HepG2 (cell line): Measurements from ENCODE around the gene SUCLA2. TPM values are rescaled to one million over a fixed set of nuclear protein-coding genes. Genes with fewer than 3 reads are reported as not detected.

Source experiments
- EHMT2 ChIP-seq: fragments of 200-600 bp; sonication (generic); IDR thresholded peaks from 2 replicates; pipeline ENCODE4 v1.7.0; 2017; ENCODE audit warnings: antibody characterized with exemption, low read depth, low read length, borderline replicate concordance
- FOXO1 ChIP-seq: sonication (generic); formaldehyde crosslinking; IDR thresholded peaks from 2 replicates; pipeline ENCODE4 v1.4.0; 2020; ENCODE audit warnings: missing genetic modification reagents
- GATA4 ChIP-seq: sonication (generic); IDR thresholded peaks from 2 replicates; pipeline ENCODE4 v1.6.1; 2016; ENCODE audit warnings: antibody characterized with exemption, low read depth, borderline replicate concordance
- HNRNPLL ChIP-seq: fragments of 200-400 bp; formaldehyde crosslinking; IDR thresholded peaks from 2 replicates; pipeline ENCODE4 v1.6.1; 2017; ENCODE audit warnings: mild to moderate bottlenecking, low read depth, low read length; ENCODE audit not compliant: poor library complexity, severe bottlenecking
- HOXA7 ChIP-seq: sonication (generic); formaldehyde crosslinking; IDR thresholded peaks from 2 replicates; pipeline ENCODE4 v1.8.1; 2022; ENCODE audit warnings: mild to moderate bottlenecking, missing genetic modification reagents, moderate library complexity
- KLF15 ChIP-seq: sonication (generic); formaldehyde crosslinking; IDR thresholded peaks from 2 replicates; pipeline ENCODE4 v1.8.1; 2023; ENCODE audit warnings: borderline replicate concordance, mild to moderate bottlenecking, inconsistent platforms, missing genetic modification reagents, mixed read lengths
- MEF2D ChIP-seq: sonication (generic); formaldehyde crosslinking; IDR thresholded peaks from 2 replicates; pipeline ENCODE4 v1.5.1; 2020; ENCODE audit warnings: mild to moderate bottlenecking, missing genetic modification reagents
- NR2C2 ChIP-seq: sonication (generic); formaldehyde crosslinking; IDR thresholded peaks from 2 replicates; pipeline ENCODE4 v1.4.0; 2020; ENCODE audit warnings: missing genetic modification reagents, mild to moderate bottlenecking, moderate library complexity, borderline replicate concordance
- RBM22 ChIP-seq: fragments of 200-400 bp; formaldehyde crosslinking; optimal IDR thresholded peaks from 2 replicates; pipeline ENCODE3; 2017; ENCODE audit warnings: mild to moderate bottlenecking, low read length, moderate library complexity
- SMAD9 ChIP-seq: sonication (generic); formaldehyde crosslinking; IDR thresholded peaks from 2 replicates; pipeline ENCODE4 v1.5.1; 2020; ENCODE audit warnings: mild to moderate bottlenecking, missing genetic modification reagents
- SNRNP70 ChIP-seq: fragments of 200-400 bp; formaldehyde crosslinking; IDR thresholded peaks from 2 replicates; pipeline ENCODE4 v1.6.1; 2017; ENCODE audit warnings: mild to moderate bottlenecking, low read depth, low read length, moderate library complexity
- SOX13 ChIP-seq, 3 experiments: fragments of 450-650 bp in 1 of 3; sonication (generic) in 1 of 3; formaldehyde crosslinking in 1 of 3; IDR thresholded peaks in 2 of 3; conservative IDR thresholded peaks in 1 of 3; 2 replicates each; pipeline versions ENCODE4 v1.5.0 to v1.6.1; 2016 to 2020; ENCODE audit warnings: antibody characterized with exemption in 1 of 3, mild to moderate bottlenecking in 1 of 3, missing compliant biosample characterization in 1 of 3, missing genetic modification reagents in 1 of 3, moderate library complexity in 1 of 3
- SOX6 ChIP-seq, 2 experiments: fragments of 450-650 bp in 1 of 2; sonication (generic) in 1 of 2; formaldehyde crosslinking in 1 of 2; IDR thresholded peaks; 2 replicates each; pipeline versions ENCODE4 v1.4.0 to v1.6.1; 2017 to 2020; ENCODE audit warnings: antibody characterized with exemption in 1 of 2, mild to moderate bottlenecking in 1 of 2, missing genetic modification reagents in 1 of 2
- SRSF9 ChIP-seq: fragments of 200-400 bp; formaldehyde crosslinking; IDR thresholded peaks from 2 replicates; pipeline ENCODE4 v1.6.1; 2018; ENCODE audit warnings: borderline replicate concordance, mild to moderate bottlenecking, low read depth, low read length; ENCODE audit not compliant: insufficient read depth, poor library complexity, severe bottlenecking
- TGIF2 ChIP-seq: IDR thresholded peaks from 2 replicates; pipeline ENCODE4 v1.6.1; 2016; ENCODE audit warnings: control low read depth, missing compliant biosample characterization
- THAP11 ChIP-seq: IDR thresholded peaks from 2 replicates; pipeline ENCODE4 v1.6.1; 2016; ENCODE audit warnings: missing biosample characterization, missing genetic modification reagents
- ZC3H4 ChIP-seq: sonication (generic); formaldehyde crosslinking; IDR thresholded peaks from 2 replicates; pipeline ENCODE4 v1.4.0; 2020; ENCODE audit warnings: missing genetic modification reagents, borderline replicate concordance
- ZKSCAN8 ChIP-seq: IDR thresholded peaks from 2 replicates; pipeline ENCODE4 v1.6.1; 2016; ENCODE audit warnings: borderline replicate concordance, missing genetic modification reagents, missing compliant biosample characterization
- ZMAT3 ChIP-seq: sonication (generic); formaldehyde crosslinking; conservative IDR thresholded peaks from 2 replicates; pipeline ENCODE4 v1.7.0; 2021; ENCODE audit warnings: missing genetic modification reagents
- ZNF460 ChIP-seq: sonication (generic); formaldehyde crosslinking; IDR thresholded peaks from 2 replicates; pipeline ENCODE4 v1.5.1; 2020; ENCODE audit warnings: missing genetic modification reagents, mild to moderate bottlenecking, borderline replicate concordance
- ZNF510 ChIP-seq: sonication (generic); formaldehyde crosslinking; IDR thresholded peaks from 2 replicates; pipeline ENCODE4 v1.4.0; 2020; ENCODE audit warnings: low read depth, mild to moderate bottlenecking, missing genetic modification reagents
- ZSCAN25 ChIP-seq: sonication (generic); formaldehyde crosslinking; IDR thresholded peaks from 2 replicates; pipeline ENCODE4 v1.8.0; 2022; ENCODE audit warnings: mild to moderate bottlenecking, missing genetic modification reagents
- polyA plus RNA-seq, 8 experiments: library from polyadenylated mRNA; depleted of rRNA in 3 of 8; stranded (reverse) in 7 of 8; unstranded in 1 of 8; fragments of >200 nt; fragmentation: Illumina TruSeq in 4 of 8; extraction: Trizol in 4 of 8; gene quantifications; 2 replicates each; pipeline versions ENCODE4 v1.2.1 to v1.2.3, GENCODE V29; 2011 to 2016; ENCODE audit warnings: low read depth in 4 of 8, missing spikeins in 1 of 8, mixed read lengths in 1 of 8; ENCODE audit not compliant: insufficient read depth in 1 of 8
- total RNA-seq, 5 experiments: library from RNA; depleted of rRNA; stranded (reverse); fragments of >200 nt; fragmentation: Illumina TruSeq; extraction: Trizol; gene quantifications; 2 replicates each; pipeline ENCODE4 v1.2.3, GENCODE V29; 2016; ENCODE audit warnings: low read depth in 1 of 5
- TF ChIP-seq, protein P1 (sequence below): sonication (generic); formaldehyde crosslinking; IDR thresholded peaks from 2 replicates; pipeline ENCODE4 v1.4.0; 2020; ENCODE audit warnings: missing genetic modification reagents
- TF ChIP-seq, protein P2 (sequence below): IDR thresholded peaks from 2 replicates; pipeline ENCODE4 v1.6.1; 2018; ENCODE audit warnings: missing genetic modification reagents
- TF ChIP-seq, protein P3 (sequence below): IDR thresholded peaks from 2 replicates; pipeline ENCODE4 v1.6.1; 2016; ENCODE audit warnings: mild to moderate bottlenecking

Gene SUCLA2
- total and polyA plus RNA-seq, 2 of the 13 experiments (the other 11 are each of a cell fraction or from before 2014, with no cell fraction given) = 28.4 to 77.1 TPM

DNA sequence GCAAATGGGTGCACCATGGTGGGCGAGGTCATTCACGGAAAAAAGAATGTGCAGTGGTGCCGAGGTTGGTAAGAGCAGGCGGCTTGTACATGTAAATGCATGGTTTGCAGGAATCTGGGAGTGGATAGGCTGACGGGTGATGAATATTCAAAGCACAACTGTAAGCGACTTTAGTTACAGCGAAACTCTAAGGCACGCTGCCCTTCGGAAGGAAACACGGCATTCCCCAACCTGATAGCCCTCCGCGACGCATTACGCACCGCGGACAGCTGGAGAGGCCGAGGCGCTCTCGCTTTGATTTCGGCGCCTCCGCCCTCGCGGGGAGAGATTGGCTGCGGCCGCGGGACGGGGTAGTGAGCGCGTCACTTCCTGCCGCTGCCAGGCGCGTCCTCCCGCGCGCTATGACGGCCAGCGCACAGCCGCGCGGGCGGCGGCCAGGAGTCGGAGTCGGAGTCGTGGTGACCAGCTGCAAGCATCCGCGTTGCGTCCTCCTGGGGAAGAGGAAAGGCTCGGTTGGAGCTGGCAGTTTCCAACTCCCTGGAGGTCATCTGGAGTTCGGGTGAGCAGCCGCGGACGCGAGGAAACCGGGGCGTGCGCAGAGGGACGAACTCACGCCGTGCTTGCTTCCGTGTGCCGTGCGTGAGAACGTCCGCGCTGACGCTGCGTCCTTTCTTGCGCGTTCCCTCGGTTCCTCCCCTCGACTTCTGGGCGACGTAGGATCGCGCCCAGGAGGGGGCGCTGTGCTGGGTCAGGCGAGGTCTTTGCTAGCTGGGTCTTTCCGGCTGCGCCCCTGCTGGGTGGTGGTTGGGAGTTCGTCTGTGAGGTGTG lies 36.5 kb upstream of the SUCLA2 start, which contains the start of gene NUDT15 (continued):
- peak; percentile 27 for TF ChIP-seq FOXO1
- TF ChIP-seq ZSCAN25 = peak; percentile 66; the same call in 1 of the 2 replicates
- peak; percentile 98 for TF ChIP-seq ZNF510 (CRISPR knock-in tag)
- no peak for TF ChIP-seq SOX6 (IDR thresholded peaks at IDR 0.05)
- TF ChIP-seq SOX6 (CRISPR knock-in tag; IDR thresholded peaks at IDR 0.05) = peak; percentile 83
- TF ChIP-seq, protein P1, sequence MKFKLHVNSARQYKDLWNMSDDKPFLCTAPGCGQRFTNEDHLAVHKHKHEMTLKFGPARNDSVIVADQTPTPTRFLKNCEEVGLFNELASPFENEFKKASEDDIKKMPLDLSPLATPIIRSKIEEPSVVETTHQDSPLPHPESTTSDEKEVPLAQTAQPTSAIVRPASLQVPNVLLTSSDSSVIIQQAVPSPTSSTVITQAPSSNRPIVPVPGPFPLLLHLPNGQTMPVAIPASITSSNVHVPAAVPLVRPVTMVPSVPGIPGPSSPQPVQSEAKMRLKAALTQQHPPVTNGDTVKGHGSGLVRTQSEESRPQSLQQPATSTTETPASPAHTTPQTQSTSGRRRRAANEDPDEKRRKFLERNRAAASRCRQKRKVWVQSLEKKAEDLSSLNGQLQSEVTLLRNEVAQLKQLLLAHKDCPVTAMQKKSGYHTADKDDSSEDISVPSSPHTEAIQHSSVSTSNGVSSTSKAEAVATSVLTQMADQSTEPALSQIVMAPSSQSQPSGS (CRISPR knock-in tag) = peak; percentile 84; the same call in 1 of the 2 replicates
- no peak for TF ChIP-seq EHMT2
- TF ChIP-seq SRSF9 = no peak
- no peak for TF ChIP-seq ZC3H4 (CRISPR knock-in tag)
- peak; percentile 86; the same call in 1 of the 2 replicates for TF ChIP-seq SMAD9
- 0 out of 2 replicates have a peak, but pooled peaks have one; percentile 87 for TF ChIP-seq HOXA7 (CRISPR knock-in tag)
- TF ChIP-seq, protein P2, sequence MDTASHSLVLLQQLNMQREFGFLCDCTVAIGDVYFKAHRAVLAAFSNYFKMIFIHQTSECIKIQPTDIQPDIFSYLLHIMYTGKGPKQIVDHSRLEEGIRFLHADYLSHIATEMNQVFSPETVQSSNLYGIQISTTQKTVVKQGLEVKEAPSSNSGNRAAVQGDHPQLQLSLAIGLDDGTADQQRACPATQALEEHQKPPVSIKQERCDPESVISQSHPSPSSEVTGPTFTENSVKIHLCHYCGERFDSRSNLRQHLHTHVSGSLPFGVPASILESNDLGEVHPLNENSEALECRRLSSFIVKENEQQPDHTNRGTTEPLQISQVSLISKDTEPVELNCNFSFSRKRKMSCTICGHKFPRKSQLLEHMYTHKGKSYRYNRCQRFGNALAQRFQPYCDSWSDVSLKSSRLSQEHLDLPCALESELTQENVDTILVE (CRISPR knock-in tag) = peak; percentile 80; the same call in 1 of the 2 replicates
- TF ChIP-seq GATA4 = no peak
- TF ChIP-seq, protein P3, sequence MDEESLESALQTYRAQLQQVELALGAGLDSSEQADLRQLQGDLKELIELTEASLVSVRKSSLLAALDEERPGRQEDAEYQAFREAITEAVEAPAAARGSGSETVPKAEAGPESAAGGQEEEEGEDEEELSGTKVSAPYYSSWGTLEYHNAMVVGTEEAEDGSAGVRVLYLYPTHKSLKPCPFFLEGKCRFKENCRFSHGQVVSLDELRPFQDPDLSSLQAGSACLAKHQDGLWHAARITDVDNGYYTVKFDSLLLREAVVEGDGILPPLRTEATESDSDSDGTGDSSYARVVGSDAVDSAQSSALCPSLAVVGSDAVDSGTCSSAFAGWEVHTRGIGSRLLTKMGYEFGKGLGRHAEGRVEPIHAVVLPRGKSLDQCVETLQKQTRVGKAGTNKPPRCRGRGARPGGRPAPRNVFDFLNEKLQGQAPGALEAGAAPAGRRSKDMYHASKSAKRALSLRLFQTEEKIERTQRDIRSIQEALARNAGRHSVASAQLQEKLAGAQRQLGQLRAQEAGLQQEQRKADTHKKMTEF (CRISPR knock-in tag) = peak; percentile 97
- peak; percentile 94 for TF ChIP-seq HNRNPLL
- TF ChIP-seq ZKSCAN8 = 0 out of 2 replicates have a peak, but pooled peaks have one; percentile 12
- TF ChIP-seq MEF2D (CRISPR knock-in tag) = no peak
- no peak for TF ChIP-seq SNRNP70
- TF ChIP-seq ZMAT3 (CRISPR knock-in tag) = peak; percentile 85; the same call in 1 of the 2 replicates
- no peak for TF ChIP-seq KLF15 (CRISPR knock-in tag)
- TF ChIP-seq SOX13 (IDR thresholded peaks at IDR 0.05) = no peak
- TF ChIP-seq SOX13 (CRISPR knock-in tag; conservative IDR thresholded peaks at IDR 0.05 in 1 of 2, IDR thresholded peaks at IDR 0.05 in 1 of 2) = peak in 1 of 2 experiments; percentile 49; a peak in 2 of 4 replicates
- TF ChIP-seq THAP11 (CRISPR knock-in tag) = peak; percentile 88
- peak; percentile 80 for TF ChIP-seq RBM22
- peak; percentile 88 for TF ChIP-seq NR2C2 (CRISPR knock-in tag)
- peak; percentile 97 for TF ChIP-seq TGIF2 (CRISPR knock-in tag)
- peak; percentile 36; the same call in 1 of the 2 replicates for TF ChIP-seq ZNF460
